IMR-90 (cell line): ENCODE results near the gene SLC9A9. TPM values are rescaled to one million over a fixed set of nuclear protein-coding genes. Genes with fewer than 3 reads are reported as not detected.

ENCODE experiments used
- ATAC-seq: fragments of 200-7000 bp; cut with Tn5 transposase; 2 replicates; pipeline ENCODE4 v1.9.1; 2020; ENCODE audit warnings: low read depth, mild to moderate bottlenecking, moderate library complexity
- BruUV-seq: library from RNA; stranded (reverse); fragments of 400-500 nt; replicated peaks from 2 replicates; lab custom pipeline; 2021; lab: Mats Ljungman, UMichigan
- CTCF ChIA-PET: fragments of 300-600 bp; formaldehyde crosslinking; extraction: SDS; loops from one replicate; lab custom pipeline; 2021; ENCODE audit warnings: antibody characterized with exemption; lab: Yijun Ruan, JAX
- POLR2A ChIA-PET: fragments of 300-600 bp; sonication (Branson Sonifier 250); formaldehyde crosslinking; loops from one replicate; lab custom pipeline; 2022; ENCODE audit warnings: antibody characterized with exemption; ENCODE audit not compliant: unreplicated experiment; lab: Charles Lee
- DNase-seq: peaks from one replicate; pipeline ENCODE4 v3.0.0; 2013
- H2AFZ ChIP-seq: replicated peaks from 2 replicates; pipeline ENCODE3; 2013; ENCODE audit warnings: low read length, mild to moderate bottlenecking; ENCODE audit not compliant: poor library complexity
- H2AK5ac ChIP-seq: 2 replicates; pipeline ENCODE4 v1.6.1; 2013; ENCODE audit warnings: low read depth, low read length, inconsistent platforms
- H2AK9ac ChIP-seq: replicated peaks from 2 replicates; pipeline ENCODE3; 2013; ENCODE audit warnings: mild to moderate bottlenecking, low read depth, low read length, moderate library complexity; ENCODE audit not compliant: poor library complexity
- H2BK120ac ChIP-seq: 2 replicates; pipeline ENCODE4 v1.6.1; 2013; ENCODE audit warnings: low read depth, low read length, inconsistent platforms
- H2BK15ac ChIP-seq: 3 replicates; pipeline ENCODE4 v1.6.1; 2013; ENCODE audit warnings: low read depth, low read length, inconsistent platforms
- H2BK20ac ChIP-seq: 2 replicates; pipeline ENCODE4 v1.6.1; 2013; ENCODE audit warnings: low read depth, mild to moderate bottlenecking, inconsistent platforms, low read length, moderate library complexity
- H2BK5ac ChIP-seq: 2 replicates; pipeline ENCODE4 v1.6.1; 2013; ENCODE audit warnings: mild to moderate bottlenecking, low read depth, low read length, inconsistent platforms; ENCODE audit not compliant: poor library complexity, severe bottlenecking
- H3K14ac ChIP-seq: replicated peaks from 2 replicates; pipeline ENCODE4 v1.6.1; 2013; ENCODE audit warnings: low read depth, low read length, inconsistent platforms
- H3K18ac ChIP-seq: 2 replicates; pipeline ENCODE4 v1.6.1; 2013; ENCODE audit warnings: low read depth, low read length, control low read depth
- H3K23ac ChIP-seq: 2 replicates; pipeline ENCODE4 v1.6.1; 2013; ENCODE audit warnings: low read depth, low read length, inconsistent platforms
- H3K27ac ChIP-seq: 2 replicates; pipeline ENCODE4 v1.5.1; 2013; ENCODE audit warnings: mild to moderate bottlenecking, control low read depth, low read length; ENCODE audit not compliant: insufficient read depth
- H3K27me3 ChIP-seq: 2 replicates; pipeline ENCODE4 v1.6.1; 2013; ENCODE audit warnings: low read length; ENCODE audit not compliant: control insufficient read depth, insufficient read depth
- H3K36me3 ChIP-seq: 2 replicates; pipeline ENCODE4 v1.6.1; 2013; ENCODE audit warnings: low read length, mixed read lengths; ENCODE audit not compliant: control insufficient read depth, insufficient read depth
- H3K4ac ChIP-seq: 2 replicates; pipeline ENCODE4 v1.6.1; 2013; ENCODE audit warnings: low read depth, low read length, inconsistent platforms
- H3K4me1 ChIP-seq: 2 replicates; pipeline ENCODE4 v1.6.1; 2013; ENCODE audit warnings: low read length, mixed read lengths; ENCODE audit not compliant: control insufficient read depth, insufficient read depth
- H3K4me2 ChIP-seq: 2 replicates; pipeline ENCODE4 v1.6.1; 2013; ENCODE audit warnings: low read depth, mild to moderate bottlenecking, control low read depth, low read length, moderate library complexity
- H3K4me3 ChIP-seq: 2 replicates; pipeline ENCODE4 v1.5.1; 2013; ENCODE audit warnings: low read depth, mild to moderate bottlenecking, control low read depth, low read length, moderate library complexity; ENCODE audit not compliant: insufficient read depth
- H3K56ac ChIP-seq: 2 replicates; pipeline ENCODE4 v1.6.1; 2013; ENCODE audit warnings: low read length, inconsistent platforms; ENCODE audit not compliant: insufficient read depth; ENCODE audit errors: extremely low read depth
- H3K79me1 ChIP-seq, 2 experiments: 2 replicates each; pipeline ENCODE4 v1.6.1; 2013; ENCODE audit warnings: low read length in 2 of 2, inconsistent platforms in 1 of 2, low read depth in 1 of 2
- H3K9ac ChIP-seq: 2 replicates; pipeline ENCODE4 v1.6.1; 2013; ENCODE audit warnings: low read depth, low read length, control low read depth
- H3K9me1 ChIP-seq: 2 replicates; pipeline ENCODE4 v1.6.1; 2013; ENCODE audit warnings: low read length, inconsistent platforms; ENCODE audit not compliant: insufficient read depth
- H3K9me3 ChIP-seq: 2 replicates; pipeline ENCODE4 v1.6.1; 2013; ENCODE audit warnings: low read length; ENCODE audit not compliant: control insufficient read depth, insufficient read depth
- H4K20me1 ChIP-seq: 2 replicates; pipeline ENCODE4 v1.6.1; 2013; ENCODE audit warnings: low read length, inconsistent platforms; ENCODE audit not compliant: insufficient read depth
- H4K5ac ChIP-seq: 2 replicates; pipeline ENCODE4 v1.6.1; 2013; ENCODE audit warnings: mild to moderate bottlenecking, low read depth, low read length, control low read depth
- H4K8ac ChIP-seq, 2 experiments: 2 replicates each; pipeline ENCODE4 v1.6.1; 2013; ENCODE audit warnings: low read depth in 2 of 2, low read length in 2 of 2, control low read depth in 1 of 2, inconsistent platforms in 1 of 2
- H4K91ac ChIP-seq: 2 replicates; pipeline ENCODE4 v1.6.1; 2013; ENCODE audit warnings: low read depth, low read length, inconsistent platforms; ENCODE audit not compliant: insufficient read depth
- BHLHE40 ChIP-seq: fragments of 150-350 bp; IDR thresholded peaks from 2 replicates; pipeline ENCODE4 v1.6.1; 2016; ENCODE audit warnings: mild to moderate bottlenecking, low read depth, low read length
- CEBPB ChIP-seq: IDR thresholded peaks from 2 replicates; pipeline ENCODE4 v1.6.1; 2012; ENCODE audit warnings: low read depth, low read length, improper control_type of control experiment
- CHD1 ChIP-seq: IDR thresholded peaks from 2 replicates; pipeline ENCODE4 v1.6.1; 2012; ENCODE audit warnings: low read depth, low read length, improper control_type of control experiment
- CTCF ChIP-seq: conservative IDR thresholded peaks from 2 replicates; pipeline ENCODE4 v1.5.1; 2012; ENCODE audit warnings: mild to moderate bottlenecking, low read depth, low read length, improper control_type of control experiment
- ELK1 ChIP-seq: fragments of 150-350 bp; IDR thresholded peaks from 2 replicates; pipeline ENCODE4 v1.6.1; 2016; ENCODE audit warnings: low read depth, mild to moderate bottlenecking, low read length, moderate library complexity, borderline replicate concordance
- FOS ChIP-seq: fragments of 150-350 bp; IDR thresholded peaks from 2 replicates; pipeline ENCODE4 v1.6.1; 2016; ENCODE audit warnings: low read depth, low read length
- MAFK ChIP-seq: IDR thresholded peaks from 2 replicates; pipeline ENCODE4 v1.6.1; 2012; ENCODE audit warnings: low read depth, low read length, improper control_type of control experiment
- MAZ ChIP-seq: IDR thresholded peaks from 2 replicates; pipeline ENCODE4 v1.6.1; 2012; ENCODE audit warnings: low read depth, mild to moderate bottlenecking, low read length, improper control_type of control experiment, moderate library complexity, borderline replicate concordance
- MXI1 ChIP-seq: IDR thresholded peaks from 2 replicates; pipeline ENCODE4 v1.6.1; 2012; ENCODE audit warnings: low read depth, mild to moderate bottlenecking, low read length, moderate library complexity, borderline replicate concordance
- NFE2L2 ChIP-seq: fragments of 150-350 bp; IDR thresholded peaks from 2 replicates; pipeline ENCODE4 v1.6.1; 2016; ENCODE audit warnings: low read depth, mild to moderate bottlenecking, low read length
- POLR2A ChIP-seq: IDR thresholded peaks from 2 replicates; pipeline ENCODE4 v1.6.1; 2012; ENCODE audit warnings: mild to moderate bottlenecking, low read depth, low read length
- RAD21 ChIP-seq: IDR thresholded peaks from 2 replicates; pipeline ENCODE4 v1.6.1; 2012; ENCODE audit warnings: low read length, improper control_type of control experiment
- RCOR1 ChIP-seq: IDR thresholded peaks from 2 replicates; pipeline ENCODE4 v1.6.1; 2012; ENCODE audit warnings: mild to moderate bottlenecking, low read length, improper control_type of control experiment; ENCODE audit not compliant: insufficient replicate concordance
- RFX5 ChIP-seq: IDR thresholded peaks from 2 replicates; pipeline ENCODE4 v1.8.0; 2012; ENCODE audit warnings: low read depth, mild to moderate bottlenecking, low read length, moderate library complexity
- SMC3 ChIP-seq: fragments of 150-350 bp; IDR thresholded peaks from 2 replicates; pipeline ENCODE4 v1.6.1; 2016; ENCODE audit warnings: low read depth, mild to moderate bottlenecking, antibody characterized with exemption, low read length, moderate library complexity
- USF2 ChIP-seq: fragments of 150-350 bp; IDR thresholded peaks from 2 replicates; pipeline ENCODE4 v1.6.1; 2017; ENCODE audit warnings: mild to moderate bottlenecking, antibody characterized with exemption, low read length, low read depth
- WGBS, 2 experiments: methylation state at CpG; one replicate each; pipeline versions ENCODE4 v1.1.5 to v1.1.7; 2013; ENCODE audit warnings: missing lambda C conversion rate in 2 of 2; ENCODE audit not compliant: insufficient read length in 1 of 2; ENCODE audit errors: extremely low coverage in 2 of 2; 5-methylcytosine and 5-hydroxymethylcytosine counted together
- dilution Hi-C: fragments of 300-500 bp; cut with HindIII; formaldehyde crosslinking; loops from one replicate; pipeline ENCODE4 v1.14.3; 2018; ENCODE audit warnings: low sequenced_read_pairs; ENCODE audit not compliant: unreplicated experiment
- in situ Hi-C: fragments of 300-500 bp; cut with MboI; formaldehyde crosslinking; loops from 3 replicates; pipeline ENCODE4 v1.14.3; 2019; ENCODE audit warnings: low sequenced_read_pairs, inconsistent platforms, mixed read lengths
- intact Hi-C: fragments of 100-400 bp; cut with micrococcal nuclease; formaldehyde crosslinking; loops from 2 replicates; pipeline ENCODE4 v1.10.0; 2022
- polyA plus RNA-seq, 3 experiments: library from polyadenylated mRNA; depleted of rRNA; stranded (reverse); fragments of >200 nt; gene quantifications; 2 replicates each; pipeline ENCODE4 v1.2.3, GENCODE V29; 2012; ENCODE audit warnings: low replicate concordance in 1 of 3
- total RNA-seq: library from RNA; depleted of rRNA; stranded (reverse); fragments of >200 nt; gene quantifications from 2 replicates; pipeline ENCODE4 v1.2.3, GENCODE V29; 2012

Gene SLC9A9
- total and polyA plus RNA-seq, 2 of the 4 experiments (the other 2 are of a cell fraction), result 1.4 to 2.3 TPM

- no peak for ATAC-seq
These were observed 567.3 kb downstream of the SLC9A9 start for GRCh38 chr3:143280984-143281383.

More at GRCh38 chr3:143280984-143281383, 567.3 kb downstream of the SLC9A9 start:
- Histone ChIP-seq H3K4ac (no peak overlapping the region), H3K4me3 (no peak overlapping the region), H3K79me1 (no peaks in the 10 kb centered on the region), H4K91ac (no peak overlapping the region), H4K20me1 (no peaks in the 10 kb centered on the region), H2BK15ac (no peak overlapping the region), H3K4me2 (no peak overlapping the region), H3K9me3 (no peaks in the 10 kb centered on the region), H3K9ac (no peak overlapping the region), H2AK9ac (no peak overlapping the region), H3K27me3 (no peaks in the 10 kb centered on the region), H3K36me3 (no peaks in the 10 kb centered on the region), H3K56ac (no peak overlapping the region), H3K27ac (no peak overlapping the region), H2BK20ac (no peak overlapping the region), H3K14ac (no peak overlapping the region), H2BK5ac (no peak overlapping the region), H3K18ac (no peak overlapping the region), H2AK5ac (no peak overlapping the region), H3K9me1 (no peaks in the 10 kb centered on the region), H4K8ac (no peak overlapping the region), H3K23ac (no peak overlapping the region), H2BK120ac (no peak overlapping the region), H4K5ac (no peak overlapping the region), H3K4me1 (no peaks in the 10 kb centered on the region), H2AFZ (no peak overlapping the region)
- intact Hi-C loops, result no loop called here
- TF ChIP-seq CTCF (no peak), BHLHE40 (no peak), FOS (no peak), POLR2A (no peak), RFX5 (no peak), USF2 (no peak), MXI1 (no peak), MAFK (no peak), NFE2L2 (no peak), CHD1 (no peak), ELK1 (no peak), RCOR1 (no peak), CEBPB (no peak), SMC3 (no peak), MAZ (no peak), RAD21 (no peak)
- POLR2A ChIA-PET, result no interaction called here
- no CpG with 5 or more reads among the region's 2 CpGs for WGBS, 2 experiments
- CTCF ChIA-PET, result no interaction called here
- dilution Hi-C loops, result no loop called here
- DNase-seq, result no peak
- BruUV-seq, result no TSS peak
- in situ Hi-C loops, result no loop called here
